ENCODE data around the gene ALLC.

DNA sequence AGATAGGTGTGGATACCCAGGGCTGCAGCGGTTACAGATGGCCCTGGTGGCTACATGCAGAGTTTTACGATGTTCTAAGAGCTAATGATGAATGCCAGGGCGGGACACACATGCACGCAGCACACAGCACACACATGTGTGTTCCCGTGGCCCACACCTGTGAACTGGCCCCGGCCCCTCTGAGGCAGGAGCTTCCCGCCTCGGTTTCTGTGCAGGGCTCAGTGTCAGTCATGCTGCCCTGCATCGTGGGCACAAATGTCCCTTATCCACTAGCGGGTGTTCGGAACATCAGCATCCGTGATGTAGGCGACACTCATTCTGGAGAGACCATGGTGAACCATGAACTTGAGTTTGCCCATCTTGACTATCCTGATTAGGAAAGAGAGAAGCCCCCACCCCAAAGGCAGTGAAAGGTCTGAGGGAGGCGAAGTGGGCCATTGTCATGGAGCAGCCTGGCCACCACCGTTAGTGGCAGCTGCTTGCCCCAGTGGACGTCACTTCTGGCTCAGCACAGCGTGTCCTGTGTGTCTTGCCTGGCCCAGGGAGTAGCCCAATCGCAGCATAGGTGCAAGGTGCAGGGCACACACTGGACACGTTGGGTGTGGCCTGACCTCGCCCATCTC, 89.1 kb downstream of the ALLC start:
- TF ChIP-seq CTCF (IDR thresholded peaks at IDR 0.05) (no peak), POLR2A (IDR thresholded peaks at IDR 0.05) (no peak), POLR2AphosphoS5 (IDR thresholded peaks at IDR 0.05) (no peak), EP300 (IDR thresholded peaks at IDR 0.05) (no peak)
